WTC11 (cell line): Measurements from ENCODE around the gene SLTM.
"Not testable (repeated sequence)": the region's sequence is repeated elsewhere in the genome, so short reads cannot be mapped to it uniquely, and the experiment has no call there.

ENCODE experiments used
- CBFB ChIP-seq: sonication (generic); formaldehyde crosslinking; IDR thresholded peaks from 2 replicates; pipeline ENCODE4 v1.8.1; 2022; ENCODE audit warnings: mild to moderate bottlenecking, low read depth, missing genetic modification reagents
- CTCF ChIP-seq: fragments of 200-600 bp; IDR thresholded peaks from 2 replicates; pipeline ENCODE4 v1.8.0; 2022; ENCODE audit warnings: antibody characterized with exemption
- ETV6 ChIP-seq: sonication (generic); formaldehyde crosslinking; IDR thresholded peaks from 2 replicates; pipeline ENCODE4 v1.8.1; 2022; ENCODE audit warnings: mild to moderate bottlenecking, missing genetic modification reagents
- FOXP1 ChIP-seq: sonication (generic); formaldehyde crosslinking; IDR thresholded peaks from 2 replicates; pipeline ENCODE4 v1.8.0; 2022; ENCODE audit warnings: missing genetic modification reagents, mild to moderate bottlenecking, moderate library complexity, borderline replicate concordance
- JAZF1 ChIP-seq: fragments of 250-450 bp; sonication (Bioruptor Pico); IDR thresholded peaks from 2 replicates; pipeline ENCODE4 v1.9.0; 2021; ENCODE audit warnings: moderate library complexity, mild to moderate bottlenecking, inconsistent platforms
- MYBL2 ChIP-seq: sonication (generic); formaldehyde crosslinking; IDR thresholded peaks from 2 replicates; pipeline ENCODE4 v1.8.1; 2023; ENCODE audit warnings: mild to moderate bottlenecking, moderate library complexity, missing genetic modification reagents
- SP1 ChIP-seq: sonication (generic); formaldehyde crosslinking; conservative IDR thresholded peaks from 2 replicates; pipeline ENCODE4 v1.8.1; 2022; ENCODE audit warnings: missing genetic modification reagents
- TCF7 ChIP-seq: sonication (generic); formaldehyde crosslinking; IDR thresholded peaks from 2 replicates; pipeline ENCODE4 v1.8.0; 2022; ENCODE audit warnings: mild to moderate bottlenecking, low read depth, missing genetic modification reagents, moderate library complexity
- ZNF121 ChIP-seq: sonication (generic); formaldehyde crosslinking; IDR thresholded peaks from 2 replicates; pipeline ENCODE4 v1.8.0; 2023; ENCODE audit warnings: missing genetic modification reagents
- ZNF281 ChIP-seq: sonication (generic); formaldehyde crosslinking; IDR thresholded peaks from 2 replicates; pipeline ENCODE4 v1.8.0; 2023; ENCODE audit warnings: mild to moderate bottlenecking, missing genetic modification reagents
- TF ChIP-seq, protein P1 (sequence below): sonication (generic); formaldehyde crosslinking; IDR thresholded peaks from 2 replicates; pipeline ENCODE4 v1.8.1; 2022; ENCODE audit warnings: low read depth, mild to moderate bottlenecking, moderate library complexity, missing genetic modification reagents, borderline replicate concordance

- TF ChIP-seq CTCF; ETV6; SP1 (CRISPR knock-in tag); JAZF1 (CRISPR knock-in tag); ZNF281 (CRISPR knock-in tag); MYBL2 (CRISPR knock-in tag); CBFB; TCF7; ZNF121; FOXP1 (CRISPR knock-in tag): not testable (repeated sequence)
- TF ChIP-seq, protein P1, sequence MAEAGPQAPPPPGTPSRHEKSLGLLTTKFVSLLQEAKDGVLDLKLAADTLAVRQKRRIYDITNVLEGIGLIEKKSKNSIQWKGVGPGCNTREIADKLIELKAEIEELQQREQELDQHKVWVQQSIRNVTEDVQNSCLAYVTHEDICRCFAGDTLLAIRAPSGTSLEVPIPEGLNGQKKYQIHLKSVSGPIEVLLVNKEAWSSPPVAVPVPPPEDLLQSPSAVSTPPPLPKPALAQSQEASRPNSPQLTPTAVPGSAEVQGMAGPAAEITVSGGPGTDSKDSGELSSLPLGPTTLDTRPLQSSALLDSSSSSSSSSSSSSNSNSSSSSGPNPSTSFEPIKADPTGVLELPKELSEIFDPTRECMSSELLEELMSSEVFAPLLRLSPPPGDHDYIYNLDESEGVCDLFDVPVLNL: not testable (repeated sequence)
Observed at GRCh38 chr15:58856621-58857020, 76.9 kb downstream of the SLTM start.
